NCI-H510A (cell line): ENCODE results near the gene UMAD1.

Experiments
- DNase-seq: peaks from one replicate; lab custom pipeline; 2025; lab: John Stamatoyannopoulos, UW

UMAD1 gene

GRCh38 chr7:7688956-7689355, 48.4 kb downstream of the UMAD1 start:
- DNase-seq, result no peak

GRCh38 chr7:7693881-7694280, 53.3 kb downstream of the UMAD1 start:
- no peak for DNase-seq

- no peak for DNase-seq
Measured at GRCh38 chr7:7694542-7694941, 54.0 kb downstream of the UMAD1 start.

- DNase-seq, result no peak
Measured at GRCh38 chr7:7695111-7695817, 54.7 kb downstream of the UMAD1 start.

GRCh38 chr7:7696458-7697119, 56.0 kb downstream of the UMAD1 start:
- no peak for DNase-seq

- no peak for DNase-seq
Measured at GRCh38 chr7:7698930-7699329, 58.4 kb downstream of the UMAD1 start.

GRCh38 chr7:7699380-7699779, 58.8 kb downstream of the UMAD1 start:
- DNase-seq, result no peak

- DNase-seq, result no peak
Measured at GRCh38 chr7:7699970-7700369, 59.4 kb downstream of the UMAD1 start.

GRCh38 chr7:7701527-7701926, 61.0 kb downstream of the UMAD1 start:
- DNase-seq, result no peak

- no peak for DNase-seq
Measured at GRCh38 chr7:7702826-7703225, 62.3 kb downstream of the UMAD1 start.

GRCh38 chr7:7703427-7703826, 62.9 kb downstream of the UMAD1 start:
- no peak for DNase-seq

GRCh38 chr7:7704867-7705266, 64.3 kb downstream of the UMAD1 start:
- DNase-seq, result no peak

GRCh38 chr7:7705318-7705717, 64.8 kb downstream of the UMAD1 start:
- DNase-seq, result no peak

GRCh38 chr7:7706101-7706511, 65.6 kb downstream of the UMAD1 start:
- DNase-seq, result no peak

GRCh38 chr7:7706556-7707172, 66.1 kb downstream of the UMAD1 start:
- DNase-seq, result no peak

- no peak for DNase-seq
Measured at GRCh38 chr7:7707246-7707645, 66.7 kb downstream of the UMAD1 start.

- no peak for DNase-seq
Measured at GRCh38 chr7:7707806-7708205, 67.3 kb downstream of the UMAD1 start.

GRCh38 chr7:7709291-7709690, 68.7 kb downstream of the UMAD1 start:
- DNase-seq, result no peak

- no peak for DNase-seq
Measured at GRCh38 chr7:7710469-7710868, 69.9 kb downstream of the UMAD1 start.

- DNase-seq, result no peak
Measured at GRCh38 chr7:7713730-7714129, 73.2 kb downstream of the UMAD1 start.

GRCh38 chr7:7718492-7718891, 77.9 kb downstream of the UMAD1 start, which contains the start of gene RPA3:
RPA3 (minus strand) TSS chr7:7718607; CDS start chr7:7640418, 78,189 bp downstream.
- no peak for DNase-seq

- DNase-seq, result peak; percentile 79
Measured at GRCh38 chr7:7719236-7719635, 78.7 kb downstream of the UMAD1 start.

- no peak for DNase-seq
Measured at GRCh38 chr7:7720193-7720592, 79.6 kb downstream of the UMAD1 start.
